ENCODE measurements around the gene TLE5.

TLE5 gene

GRCh38 chr19:3029065-3029923 lies 33.0 kb downstream of the TLE5 start, which contains the start of gene TLE2:
Gene TLE2, minus strand, starts transcription at chr19:3029280. Its CDS starts 376 bp downstream, at chr19:3028904.
- Histone ChIP-seq H3K9me3 (ENCODE audit: insufficient read depth, low read length, severe bottlenecking) (no peaks in the 10 kb centered on the region), H3K9ac (ENCODE audit: low read depth, low read length) (peak within 1 kb of the TSS; percentile 65), H3K4me2 (ENCODE audit: insufficient read depth, low read length) (peak within 1 kb of the TSS; percentile 94), H3K27me3 (ENCODE audit: insufficient read depth, low read length, poor library complexity) (peaks cover 27% of the 10 kb centered on the region), H3K4me3 (ENCODE audit: low read depth in 1 of 2, low read length in 2 of 2) (peak within 1 kb of the TSS; percentile 50 to 70), H2AFZ (ENCODE audit: low read depth, low read length) (peak within 1 kb of the TSS; percentile 59), H3K36me3 (ENCODE audit: insufficient read depth, low read length) (no peaks in the 10 kb centered on the region), H3K79me2 (ENCODE audit: insufficient read depth, low read length) (no peaks in the 10 kb centered on the region), H3K27ac (ENCODE audit: low read length) (no peak within 1 kb of the TSS), H3K4me1 (ENCODE audit: insufficient read depth, low read length) (peaks cover 21% of the 10 kb centered on the region), H4K20me1 (ENCODE audit: insufficient read depth, low read length) (no peaks in the 10 kb centered on the region)
- no peak for TF ChIP-seq CTCF (IDR thresholded peaks at IDR 0.05; ENCODE audit: borderline replicate concordance, extremely low read depth, low read length, poor library complexity, severe bottlenecking)
- no peak for TF ChIP-seq EZH2 (IDR thresholded peaks at IDR 0.05; ENCODE audit: borderline replicate concordance, low read depth, low read length, severe bottlenecking)
- ATAC-seq (ENCODE audit: insufficient read depth, low read depth) (peak; percentile 50; the same call in 2 of the 3 replicates), DNase-seq (no peak)

GRCh38 chr19:3028305-3029064 lies 33.8 kb downstream of the TLE5 start:
- H3K4me3 ChIP-seq (ENCODE audit: low read depth in 1 of 2, low read length in 2 of 2) = peak overlapping the region; percentile 50 to 70
- H3K27me3 ChIP-seq (ENCODE audit: insufficient read depth, low read length, poor library complexity) = peaks cover 27% of the 10 kb centered on the region
- no peaks in the 10 kb centered on the region for H3K36me3 ChIP-seq (ENCODE audit: insufficient read depth, low read length)
- peak overlapping the region; percentile 94 for H3K4me2 ChIP-seq (ENCODE audit: insufficient read depth, low read length)
- no peak overlapping the region for H3K27ac ChIP-seq (ENCODE audit: low read length)
- H3K79me2 ChIP-seq (ENCODE audit: insufficient read depth, low read length) = no peaks in the 10 kb centered on the region
- TF ChIP-seq CTCF (IDR thresholded peaks at IDR 0.05; ENCODE audit: borderline replicate concordance, extremely low read depth, low read length, poor library complexity, severe bottlenecking) (no peak), EZH2 (IDR thresholded peaks at IDR 0.05; ENCODE audit: borderline replicate concordance, low read depth, low read length, severe bottlenecking) (peak; percentile 74)
- H3K9me3 ChIP-seq (ENCODE audit: insufficient read depth, low read length, severe bottlenecking) = no peaks in the 10 kb centered on the region
- DNase-seq (no peak), ATAC-seq (ENCODE audit: insufficient read depth, low read depth) (peak; percentile 42; the same call in 2 of the 3 replicates)
- peaks cover 16% of the 10 kb centered on the region for H3K4me1 ChIP-seq (ENCODE audit: insufficient read depth, low read length)
- peak overlapping the region; percentile 65 for H3K9ac ChIP-seq (ENCODE audit: low read depth, low read length)
- H4K20me1 ChIP-seq (ENCODE audit: insufficient read depth, low read length) = no peaks in the 10 kb centered on the region
- peak overlapping the region; percentile 59 for H2AFZ ChIP-seq (ENCODE audit: low read depth, low read length)

GRCh38 chr19:3027981-3028304 lies 34.4 kb downstream of the TLE5 start:
- peaks cover 21% of the 10 kb centered on the region for H3K4me1 ChIP-seq (ENCODE audit: insufficient read depth, low read length)
- H4K20me1 ChIP-seq (ENCODE audit: insufficient read depth, low read length) = no peaks in the 10 kb centered on the region
- peak overlapping the region; percentile 65; the same call in 1 of the 2 replicates for H3K9ac ChIP-seq (ENCODE audit: low read depth, low read length)
- no peak overlapping the region for H3K27ac ChIP-seq (ENCODE audit: low read length)
- H3K4me2 ChIP-seq (ENCODE audit: insufficient read depth, low read length) = peak overlapping the region; percentile 94
- no peak overlapping the region for H2AFZ ChIP-seq (ENCODE audit: low read depth, low read length)
- H3K9me3 ChIP-seq (ENCODE audit: insufficient read depth, low read length, severe bottlenecking) = no peaks in the 10 kb centered on the region
- no peaks in the 10 kb centered on the region for H3K36me3 ChIP-seq (ENCODE audit: insufficient read depth, low read length)
- peaks cover 27% of the 10 kb centered on the region for H3K27me3 ChIP-seq (ENCODE audit: insufficient read depth, low read length, poor library complexity)
- TF ChIP-seq CTCF (IDR thresholded peaks at IDR 0.05; ENCODE audit: borderline replicate concordance, extremely low read depth, low read length, poor library complexity, severe bottlenecking) (no peak), EZH2 (IDR thresholded peaks at IDR 0.05; ENCODE audit: borderline replicate concordance, low read depth, low read length, severe bottlenecking) (no peak)
- DNase-seq = no peak
- no peak for ATAC-seq (ENCODE audit: insufficient read depth, low read depth)
- peak overlapping the region in 1 of 2 experiments; percentile 70; a peak in 1 of 4 replicates for H3K4me3 ChIP-seq (ENCODE audit: low read depth in 1 of 2, low read length in 2 of 2)
- H3K79me2 ChIP-seq (ENCODE audit: insufficient read depth, low read length) = no peaks in the 10 kb centered on the region
